ENCODE data around the gene TNNI2.

DNA sequence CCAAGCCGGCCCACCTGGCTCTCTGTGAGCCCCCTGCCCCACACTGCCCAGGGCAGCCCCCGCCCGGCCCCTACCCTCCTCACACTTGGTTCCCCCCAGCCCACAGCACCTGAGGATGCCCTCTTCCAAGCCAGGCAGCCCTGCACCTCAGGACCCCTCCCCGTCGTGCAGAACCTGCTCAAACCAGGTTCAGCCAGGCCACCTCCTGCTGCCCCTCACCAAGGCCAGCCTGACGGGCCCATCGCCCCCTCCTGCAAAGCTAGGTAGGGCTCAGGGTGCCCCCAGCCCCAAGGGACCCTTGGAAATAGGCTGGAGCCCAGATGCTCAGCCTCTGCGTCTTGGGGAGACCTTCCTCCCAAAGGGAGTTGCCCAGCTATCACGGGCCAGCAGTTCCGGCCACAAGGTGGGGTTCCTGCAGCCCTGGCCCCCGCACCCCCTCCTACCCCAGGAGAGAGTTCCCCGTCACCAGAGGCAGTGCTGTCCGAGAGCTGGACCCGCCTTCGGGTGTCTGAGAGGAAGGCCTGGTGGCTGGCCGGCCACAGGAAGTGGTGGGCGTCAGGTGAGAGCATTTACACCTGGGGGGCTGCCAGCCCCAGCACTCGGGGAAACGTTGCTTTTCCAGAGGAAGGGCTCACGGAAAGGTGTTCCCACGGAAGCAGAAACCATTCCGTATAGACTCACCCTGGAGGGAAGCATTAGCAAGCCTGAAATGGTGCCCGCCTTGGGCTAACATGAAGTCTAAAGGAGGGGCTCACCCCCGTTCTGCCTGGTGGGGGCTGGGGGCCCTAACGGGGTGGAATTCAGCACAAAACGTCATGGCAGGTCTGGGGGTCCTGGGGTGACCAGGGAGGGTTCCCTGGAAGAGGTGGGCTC is 7.2 kb upstream of the TNNI2 start:
- TF ChIP-seq POLR2AphosphoS5 (IDR thresholded peaks at IDR 0.05; ENCODE audit: borderline replicate concordance, low read depth, low read length) (no peak), EZH2 (IDR thresholded peaks at IDR 0.05) (no peak)
